Endothelial cell of umbilical vein (primary cell): ENCODE results near the gene DACT2. TPM values are rescaled to one million over a fixed set of nuclear protein-coding genes. Genes with fewer than 3 reads are reported as not detected.

ENCODE experiments used
- BruUV-seq: library from RNA; stranded (reverse); fragments of 400-500 nt; replicated peaks from 2 replicates; lab custom pipeline; 2021; lab: Mats Ljungman, UMichigan
- CTCF ChIA-PET: fragments of 300-600, 350-600 bp; sonication (Branson Sonifier 250); formaldehyde crosslinking; loops from one replicate; lab custom pipeline; 2021; ENCODE audit warnings: antibody characterized with exemption, inconsistent platforms; lab: Charles Lee
- POLR2A ChIA-PET: fragments of 300-600, 350-600 bp; sonication (Branson Sonifier 250); formaldehyde crosslinking; loops from one replicate; lab custom pipeline; 2021; ENCODE audit warnings: antibody characterized with exemption, inconsistent platforms; lab: Charles Lee
- DNase-seq: peaks from one replicate; pipeline ENCODE4 v3.0.0-alpha.2; 2011; ENCODE audit warnings: low read depth, low spot score
- FAIRE-seq: peaks from 2 replicates; lab custom pipeline; 2011; peaks lifted over from hg19 to GRCh38; lab: Jason Lieb, UNC
- H2AFZ ChIP-seq: 2 replicates; pipeline ENCODE4 v1.6.0; 2012; ENCODE audit warnings: low read depth, low read length, control low read depth, inconsistent platforms
- H3K27ac ChIP-seq: 2 replicates; pipeline ENCODE4 v1.5.1; 2011; ENCODE audit warnings: low read depth, mild to moderate bottlenecking, control low read depth, low read length, moderate library complexity; ENCODE audit not compliant: insufficient read depth
- H3K27me3 ChIP-seq, 2 experiments: 2 replicates each; pipeline versions ENCODE4 v1.6.0 to v1.6.1; 2011; ENCODE audit warnings: low read length in 2 of 2, mixed read lengths in 1 of 2; ENCODE audit not compliant: control insufficient read depth in 2 of 2, insufficient read depth in 2 of 2
- H3K36me3 ChIP-seq, 2 experiments: 2 replicates in 1 of 2; 3 replicates in 1 of 2; pipeline ENCODE4 v1.5.1; 2011; ENCODE audit warnings: low read length in 2 of 2, mild to moderate bottlenecking in 1 of 2, moderate library complexity in 1 of 2; ENCODE audit not compliant: control insufficient read depth in 2 of 2, insufficient read depth in 2 of 2; ENCODE audit errors: extremely low read depth in 1 of 2
- H3K4me1 ChIP-seq: 3 replicates; pipeline ENCODE4 v1.5.1; 2011; ENCODE audit warnings: mild to moderate bottlenecking, low read length; ENCODE audit not compliant: control insufficient read depth, insufficient read depth; ENCODE audit errors: extremely low read depth
- H3K4me2 ChIP-seq: 2 replicates; pipeline ENCODE4 v1.6.1; 2011; ENCODE audit warnings: low read length, control low read depth, mixed read lengths; ENCODE audit not compliant: insufficient read depth
- H3K4me3 ChIP-seq, 3 experiments: fragments of 200-600 bp in 1 of 3; sonication (generic), shearing (Covaris generic) in 1 of 3; replicated peaks in 1 of 3; 2 replicates each; pipeline ENCODE4 v1.5.1; 2011 to 2016; ENCODE audit warnings: control low read depth in 3 of 3, low read length in 3 of 3, mild to moderate bottlenecking in 2 of 3, inconsistent platforms in 1 of 3, low read depth in 1 of 3, moderate library complexity in 1 of 3; ENCODE audit not compliant: insufficient read depth in 1 of 3
- H3K79me2 ChIP-seq: 2 replicates; pipeline ENCODE4 v1.6.0; 2012; ENCODE audit warnings: low read length, inconsistent platforms; ENCODE audit not compliant: control insufficient read depth, insufficient read depth
- H3K9ac ChIP-seq: replicated peaks from 2 replicates; pipeline ENCODE3; 2011; ENCODE audit warnings: low read length, control low read depth; ENCODE audit not compliant: insufficient read depth; ENCODE audit errors: extremely low read depth
- H3K9me1 ChIP-seq: replicated peaks from 3 replicates; pipeline ENCODE4 v1.6.0; 2011; ENCODE audit warnings: mild to moderate bottlenecking, low read length; ENCODE audit not compliant: control insufficient read depth, insufficient read depth; ENCODE audit errors: extremely low read depth
- H3K9me3 ChIP-seq: replicated peaks from 2 replicates; pipeline ENCODE4 v1.5.1; 2012; ENCODE audit warnings: low read length, inconsistent platforms; ENCODE audit not compliant: control insufficient read depth, insufficient read depth
- H4K20me1 ChIP-seq: replicated peaks from 2 replicates; pipeline ENCODE3; 2011; ENCODE audit warnings: mild to moderate bottlenecking, low read length; ENCODE audit not compliant: control insufficient read depth, insufficient read depth; ENCODE audit errors: extremely low read depth
- EZH2 ChIP-seq: IDR thresholded peaks from 2 replicates; pipeline ENCODE4 v1.6.1; 2012; ENCODE audit warnings: borderline replicate concordance, low read depth, mild to moderate bottlenecking, moderate library complexity, low read length, inconsistent platforms; ENCODE audit not compliant: severe bottlenecking
- FOS ChIP-seq: IDR thresholded peaks from 2 replicates; pipeline ENCODE4 v1.6.1; 2011; ENCODE audit warnings: mild to moderate bottlenecking, low read length, moderate library complexity, borderline replicate concordance; ENCODE audit not compliant: insufficient read depth
- GATA2 ChIP-seq: IDR thresholded peaks from 2 replicates; pipeline ENCODE4 v1.7.0; 2011; ENCODE audit warnings: low read depth, mild to moderate bottlenecking, moderate library complexity, mixed read lengths, low read length; ENCODE audit not compliant: insufficient read length, insufficient read depth
- JUN ChIP-seq: IDR thresholded peaks from 2 replicates; pipeline ENCODE4 v1.6.1; 2011; ENCODE audit warnings: borderline replicate concordance, low read depth; ENCODE audit not compliant: insufficient read length, insufficient read depth
- MAX ChIP-seq: IDR thresholded peaks from 2 replicates; pipeline ENCODE4 v1.6.1; 2011; ENCODE audit not compliant: insufficient read depth, insufficient read length
- MYC ChIP-seq: IDR thresholded peaks from one replicate; pipeline ENCODE4 v1.6.1; 2011; ENCODE audit warnings: mild to moderate bottlenecking, low read depth, low read length
- POLR2A ChIP-seq: IDR thresholded peaks from 2 replicates; pipeline ENCODE4 v1.6.1; 2012; ENCODE audit warnings: low read depth, mild to moderate bottlenecking, control low read depth, low read length
- POLR2AphosphoS5 ChIP-seq: IDR thresholded peaks from 2 replicates; pipeline ENCODE4 v1.6.1; 2012; ENCODE audit warnings: low read depth, mild to moderate bottlenecking, control low read depth, low read length, moderate library complexity; ENCODE audit not compliant: insufficient read depth
- dilution Hi-C: fragments of 300-500 bp; cut with MboI; formaldehyde crosslinking; loops from one replicate; pipeline ENCODE4 v1.15.0; 2019; ENCODE audit warnings: low sequenced_read_pairs; ENCODE audit not compliant: extremely low pct_ligation_motif_present
- intact Hi-C: fragments of 100-400 bp; cut with micrococcal nuclease; formaldehyde crosslinking; loops from one replicate; pipeline ENCODE4 v1.10.0; 2022
- polyA plus RNA-seq, 4 experiments: library from polyadenylated mRNA; depleted of rRNA in 3 of 4; stranded (reverse) in 3 of 4; unstranded in 1 of 4; fragments of >200 nt; gene quantifications; 2 replicates each; pipeline versions ENCODE4 v1.2.1 to v1.2.3, GENCODE V29; 2011 to 2012; ENCODE audit warnings: missing spikeins in 1 of 4
- total RNA-seq: library from RNA; stranded (reverse); gene quantifications from 2 replicates; pipeline ENCODE4 v1.2.3, GENCODE V29; 2021
- TF ChIP-seq, protein P1 (sequence below), 2 donors: IDR thresholded peaks; 1 replicate in 1 of 2; 2 replicates in 1 of 2; pipeline ENCODE4 v1.5.1; 2011; ENCODE audit warnings: low read length in 2 of 2, mild to moderate bottlenecking in 2 of 2, moderate library complexity in 2 of 2, control low read depth in 1 of 2, inconsistent platforms in 1 of 2, low read depth in 1 of 2; ENCODE audit not compliant: insufficient read depth in 1 of 2; ENCODE audit errors: extremely low read depth in 1 of 2

Gene DACT2
- total and polyA plus RNA-seq, 2 donors (not counting 3 experiments of a cell fraction or from before 2014, with no cell fraction given) = not detected

DNA sequence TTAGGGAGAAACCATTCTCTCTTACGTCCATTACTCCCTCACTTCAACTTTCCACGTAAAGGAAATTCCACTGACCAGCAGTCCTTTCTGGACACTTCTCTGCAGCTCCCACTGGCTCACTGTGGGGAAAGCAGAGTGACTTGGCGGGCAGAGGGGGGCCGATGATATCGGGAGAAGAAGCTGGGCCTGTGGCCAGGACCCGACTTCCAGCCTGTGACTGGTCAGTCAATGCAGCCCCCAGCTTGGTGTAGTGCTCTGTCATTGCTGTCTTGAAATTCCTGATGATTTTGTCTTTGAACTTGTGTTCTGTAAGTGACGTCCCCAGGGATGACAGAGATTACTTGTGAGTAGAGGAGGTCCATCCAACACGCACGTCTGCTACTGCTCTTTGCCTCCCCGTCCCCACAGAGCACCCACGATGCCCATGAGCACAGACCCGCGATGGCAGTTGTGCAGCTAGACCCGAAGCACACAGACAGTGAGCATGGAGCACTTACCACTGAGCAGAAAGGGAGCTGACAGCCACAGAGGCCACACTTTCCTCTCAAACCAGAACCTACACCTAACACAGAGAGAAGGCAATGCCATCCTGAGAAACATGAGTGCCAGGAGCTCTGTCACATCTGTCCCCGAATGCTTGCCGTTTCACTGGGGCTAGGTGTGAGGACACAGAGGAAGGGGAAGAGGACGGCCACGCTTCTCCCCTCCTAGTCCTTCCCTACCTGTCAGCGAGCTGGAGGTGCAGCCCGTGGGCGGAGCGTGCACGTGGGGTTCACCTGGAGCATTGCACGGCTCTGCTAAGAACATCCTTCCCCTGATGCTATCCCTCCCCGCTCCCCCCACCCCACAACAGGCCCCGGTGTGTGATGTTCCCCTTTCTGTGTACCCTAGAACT lies 25.7 kb downstream of the DACT2 start:
- Histone ChIP-seq H3K4me1 (no peaks in the 10 kb centered on the region), H3K9ac (no peak overlapping the region), H3K27me3 (no peaks in the 10 kb centered on the region), H3K4me3 (no peak overlapping the region), H3K79me2 (no peaks in the 10 kb centered on the region), H3K27ac (no peak overlapping the region), H2AFZ (no peak overlapping the region), H3K9me1 (no peaks in the 10 kb centered on the region), H3K4me2 (no peak overlapping the region), H3K36me3 (no peaks in the 10 kb centered on the region), H4K20me1 (no peaks in the 10 kb centered on the region), H3K9me3 (no peaks in the 10 kb centered on the region)
- dilution Hi-C loops (no loop called here), intact Hi-C loops (no loop called here)
- CTCF ChIA-PET = no interaction called here
- POLR2A ChIA-PET = no interaction called here
- FAIRE-seq (no peak), DNase-seq (no peak)
- no TSS peak for BruUV-seq
- no peak for TF ChIP-seq POLR2AphosphoS5
- TF ChIP-seq EZH2 = no peak
- TF ChIP-seq MAX = no peak
- no peak for TF ChIP-seq MYC
- TF ChIP-seq, protein P1, sequence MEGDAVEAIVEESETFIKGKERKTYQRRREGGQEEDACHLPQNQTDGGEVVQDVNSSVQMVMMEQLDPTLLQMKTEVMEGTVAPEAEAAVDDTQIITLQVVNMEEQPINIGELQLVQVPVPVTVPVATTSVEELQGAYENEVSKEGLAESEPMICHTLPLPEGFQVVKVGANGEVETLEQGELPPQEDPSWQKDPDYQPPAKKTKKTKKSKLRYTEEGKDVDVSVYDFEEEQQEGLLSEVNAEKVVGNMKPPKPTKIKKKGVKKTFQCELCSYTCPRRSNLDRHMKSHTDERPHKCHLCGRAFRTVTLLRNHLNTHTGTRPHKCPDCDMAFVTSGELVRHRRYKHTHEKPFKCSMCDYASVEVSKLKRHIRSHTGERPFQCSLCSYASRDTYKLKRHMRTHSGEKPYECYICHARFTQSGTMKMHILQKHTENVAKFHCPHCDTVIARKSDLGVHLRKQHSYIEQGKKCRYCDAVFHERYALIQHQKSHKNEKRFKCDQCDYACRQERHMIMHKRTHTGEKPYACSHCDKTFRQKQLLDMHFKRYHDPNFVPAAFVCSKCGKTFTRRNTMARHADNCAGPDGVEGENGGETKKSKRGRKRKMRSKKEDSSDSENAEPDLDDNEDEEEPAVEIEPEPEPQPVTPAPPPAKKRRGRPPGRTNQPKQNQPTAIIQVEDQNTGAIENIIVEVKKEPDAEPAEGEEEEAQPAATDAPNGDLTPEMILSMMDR (IDR thresholded peaks at IDR 0.05; ENCODE audit: extremely low read depth in 1 of 2, insufficient read depth in 1 of 2, low read depth in 1 of 2, low read length in 2 of 2) = no peak
- no peak for TF ChIP-seq JUN
- TF ChIP-seq GATA2 = no peak
- no peak for TF ChIP-seq FOS
- no peak for TF ChIP-seq POLR2A
